ENCODE measurements around the gene TRAF5. TPM values are rescaled to one million over a fixed set of nuclear protein-coding genes. Genes with fewer than 3 reads are reported as not detected.

The TRAF5 gene
- total RNA-seq, 1 experiment from 2014 or later, result 8.1 TPM

- ChIA-PET CTCF (interaction anchor here (0.7 kb wide), 2 partner anchors 835 to 1687 kb away, joined by 4 to 12 read pairs; no protein-coding TSS in a partner anchor), POLR2A (ENCODE audit: unreplicated experiment) (interaction anchor here (0.7 kb wide), 1 partner anchor 1260 kb away, joined by 4 read pairs; no protein-coding TSS in a partner anchor)
- H3K27ac ChIP-seq, result peak overlapping the region; percentile 29; the same call in 1 of the 2 replicates
- no peaks in the 10 kb centered on the region for H3K9me3 ChIP-seq (ENCODE audit: insufficient read depth, low read depth)
- no peaks in the 10 kb centered on the region for H3K79me2 ChIP-seq (ENCODE audit: low read depth)
- no peaks in the 10 kb centered on the region for H4K20me1 ChIP-seq (ENCODE audit: insufficient read depth)
- H3K27me3 ChIP-seq (ENCODE audit: insufficient read depth, low read depth), result no peaks in the 10 kb centered on the region
- H3K36me3 ChIP-seq (ENCODE audit: low read depth), result peaks cover 37% of the 10 kb centered on the region
- DNase-seq, result no peak
- H3K4me3 ChIP-seq, result no peak overlapping the region
- H3F3A ChIP-seq (ENCODE audit: insufficient read depth, low read depth), result peaks cover 3% of the 10 kb centered on the region; the same call in 1 of the 2 replicates
- no peaks in the 10 kb centered on the region for H3K4me1 ChIP-seq (replicated peaks; ENCODE audit: insufficient read depth)
- intact Hi-C loops (cut with micrococcal nuclease; ENCODE audit: unreplicated experiment), result no loop called here
- H3K4me2 ChIP-seq, result no peak overlapping the region
- H2AFZ ChIP-seq, result no peak overlapping the region
- no TSS peak for BruUV-seq (replicated peaks)
- no peaks in the 10 kb centered on the region for H3K9me2 ChIP-seq (ENCODE audit: insufficient read depth)
- TF ChIP-seq CTCF (conservative IDR thresholded peaks at IDR 0.05), result no peak
- TF ChIP-seq EZH2 (IDR thresholded peaks at IDR 0.05; ENCODE audit: low read depth), result no peak
Observed at GRCh38 chr1:211281320-211282022, 45.2 kb upstream of the TRAF5 start.

- no peaks in the 10 kb centered on the region for H3K9me2 ChIP-seq (ENCODE audit: insufficient read depth)
- no peaks in the 10 kb centered on the region for H3K4me1 ChIP-seq (replicated peaks; ENCODE audit: insufficient read depth)
- BruUV-seq (replicated peaks), result no TSS peak
- no peak for DNase-seq
- no peak overlapping the region for H3K4me3 ChIP-seq
- ChIA-PET POLR2A (ENCODE audit: unreplicated experiment) (no interaction called here), CTCF (interaction anchor here (0.7 kb wide), 2 partner anchors 835 to 1686 kb away, joined by 4 to 12 read pairs; no protein-coding TSS in a partner anchor)
- H3K27me3 ChIP-seq (ENCODE audit: insufficient read depth, low read depth), result no peaks in the 10 kb centered on the region
- no peak overlapping the region for H2AFZ ChIP-seq
- no peaks in the 10 kb centered on the region for H4K20me1 ChIP-seq (ENCODE audit: insufficient read depth)
- TF ChIP-seq EZH2 (IDR thresholded peaks at IDR 0.05; ENCODE audit: low read depth) (no peak), CTCF (conservative IDR thresholded peaks at IDR 0.05) (no peak)
- no peaks in the 10 kb centered on the region for H3K79me2 ChIP-seq (ENCODE audit: low read depth)
- peaks cover 3% of the 10 kb centered on the region; the same call in 1 of the 2 replicates for H3F3A ChIP-seq (ENCODE audit: insufficient read depth, low read depth)
- intact Hi-C loops (cut with micrococcal nuclease; ENCODE audit: unreplicated experiment), result no loop called here
- H3K36me3 ChIP-seq (ENCODE audit: low read depth), result peaks cover 36% of the 10 kb centered on the region
- H3K4me2 ChIP-seq, result no peak overlapping the region
- H3K27ac ChIP-seq, result no peak overlapping the region
- no peaks in the 10 kb centered on the region for H3K9me3 ChIP-seq (ENCODE audit: insufficient read depth, low read depth)
Observed at GRCh38 chr1:211282023-211282373, 44.6 kb upstream of the TRAF5 start.

GRCh38 chr1:211285196-211285595 is 41.4 kb upstream of the TRAF5 start:
- ChIA-PET CTCF (no interaction called here), POLR2A (ENCODE audit: unreplicated experiment) (no interaction called here)
- no TSS peak for BruUV-seq (replicated peaks)
- Histone ChIP-seq H3K27ac (no peak overlapping the region), H4K20me1 (ENCODE audit: insufficient read depth) (no peaks in the 10 kb centered on the region), H3K36me3 (ENCODE audit: low read depth) (peaks cover 31% of the 10 kb centered on the region; the same call in 1 of the 2 replicates), H3K4me2 (no peak overlapping the region), H3K4me1 (replicated peaks; ENCODE audit: insufficient read depth) (no peaks in the 10 kb centered on the region), H3K27me3 (ENCODE audit: insufficient read depth, low read depth) (no peaks in the 10 kb centered on the region), H3F3A (ENCODE audit: insufficient read depth, low read depth) (peaks cover 3% of the 10 kb centered on the region; the same call in 1 of the 2 replicates), H3K9me2 (ENCODE audit: insufficient read depth) (no peaks in the 10 kb centered on the region), H3K9me3 (ENCODE audit: insufficient read depth, low read depth) (no peaks in the 10 kb centered on the region), H2AFZ (no peak overlapping the region), H3K4me3 (no peak overlapping the region), H3K79me2 (ENCODE audit: low read depth) (no peaks in the 10 kb centered on the region)
- TF ChIP-seq CTCF (conservative IDR thresholded peaks at IDR 0.05), result no peak
- intact Hi-C loops (cut with micrococcal nuclease; ENCODE audit: unreplicated experiment), result no loop called here
- no peak for DNase-seq
